ENCODE measurements around the gene AWAT2.

Gene AWAT2, protein sequence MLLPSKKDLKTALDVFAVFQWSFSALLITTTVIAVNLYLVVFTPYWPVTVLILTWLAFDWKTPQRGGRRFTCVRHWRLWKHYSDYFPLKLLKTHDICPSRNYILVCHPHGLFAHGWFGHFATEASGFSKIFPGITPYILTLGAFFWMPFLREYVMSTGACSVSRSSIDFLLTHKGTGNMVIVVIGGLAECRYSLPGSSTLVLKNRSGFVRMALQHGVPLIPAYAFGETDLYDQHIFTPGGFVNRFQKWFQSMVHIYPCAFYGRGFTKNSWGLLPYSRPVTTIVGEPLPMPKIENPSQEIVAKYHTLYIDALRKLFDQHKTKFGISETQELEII

DNA sequence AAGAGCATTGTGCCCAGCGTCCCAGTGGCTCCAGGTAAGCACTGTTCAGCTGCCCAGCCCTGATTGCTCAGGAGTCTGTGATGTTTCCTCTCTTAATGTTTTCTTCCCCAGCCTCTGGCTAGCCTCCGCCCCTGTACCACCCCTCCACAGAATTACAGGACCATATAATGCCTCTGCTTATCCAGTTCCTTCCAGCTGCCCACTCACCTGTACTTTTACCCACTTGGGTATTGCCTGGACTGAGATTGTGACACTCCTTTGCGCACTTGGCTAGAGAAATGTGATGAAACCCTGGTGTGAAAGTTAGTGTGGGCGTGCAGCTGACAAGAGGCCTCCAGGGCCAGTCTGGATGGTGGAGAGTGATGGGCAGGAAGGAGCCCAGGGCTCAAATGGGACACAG, at the start of gene AWAT2:
Gene AWAT2, minus strand, starts transcription at position 14 of the 400 bp plus-strand sequence. Its CDS starts 6 bp downstream, at position 8.
- no peak within 1 kb of the TSS for H3K4me2 ChIP-seq (ENCODE audit: low read depth, low read length, poor library complexity, severe bottlenecking)
- H3K27me3 ChIP-seq (ENCODE audit: low read length): no peaks in the 10 kb centered on the region
- H3K9me2 ChIP-seq (replicated peaks; ENCODE audit: insufficient read depth, low read length): no peaks in the 10 kb centered on the region
- H3K4me3 ChIP-seq (ENCODE audit: insufficient read depth, low read length, poor library complexity, severe bottlenecking): no peak within 1 kb of the TSS
- H2AFZ ChIP-seq (ENCODE audit: low read depth, low read length, severe bottlenecking): no peak within 1 kb of the TSS
- no peaks in the 10 kb centered on the region for H3K9me3 ChIP-seq (ENCODE audit: insufficient read depth, low read length)
- H3K36me3 ChIP-seq (ENCODE audit: low read length): no peaks in the 10 kb centered on the region
- TF ChIP-seq, protein P1, sequence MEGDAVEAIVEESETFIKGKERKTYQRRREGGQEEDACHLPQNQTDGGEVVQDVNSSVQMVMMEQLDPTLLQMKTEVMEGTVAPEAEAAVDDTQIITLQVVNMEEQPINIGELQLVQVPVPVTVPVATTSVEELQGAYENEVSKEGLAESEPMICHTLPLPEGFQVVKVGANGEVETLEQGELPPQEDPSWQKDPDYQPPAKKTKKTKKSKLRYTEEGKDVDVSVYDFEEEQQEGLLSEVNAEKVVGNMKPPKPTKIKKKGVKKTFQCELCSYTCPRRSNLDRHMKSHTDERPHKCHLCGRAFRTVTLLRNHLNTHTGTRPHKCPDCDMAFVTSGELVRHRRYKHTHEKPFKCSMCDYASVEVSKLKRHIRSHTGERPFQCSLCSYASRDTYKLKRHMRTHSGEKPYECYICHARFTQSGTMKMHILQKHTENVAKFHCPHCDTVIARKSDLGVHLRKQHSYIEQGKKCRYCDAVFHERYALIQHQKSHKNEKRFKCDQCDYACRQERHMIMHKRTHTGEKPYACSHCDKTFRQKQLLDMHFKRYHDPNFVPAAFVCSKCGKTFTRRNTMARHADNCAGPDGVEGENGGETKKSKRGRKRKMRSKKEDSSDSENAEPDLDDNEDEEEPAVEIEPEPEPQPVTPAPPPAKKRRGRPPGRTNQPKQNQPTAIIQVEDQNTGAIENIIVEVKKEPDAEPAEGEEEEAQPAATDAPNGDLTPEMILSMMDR (IDR thresholded peaks at IDR 0.05; ENCODE audit: insufficient read depth, low read length, poor library complexity, severe bottlenecking): no peak
- no peak for TF ChIP-seq EZH2phosphoT487 (conservative IDR thresholded peaks at IDR 0.05; ENCODE audit: low read length)
- no peak within 1 kb of the TSS for H3K27ac ChIP-seq (ENCODE audit: low read depth, low read length)
- H4K20me1 ChIP-seq (ENCODE audit: low read depth, low read length): no peaks in the 10 kb centered on the region
- H3F3A ChIP-seq (ENCODE audit: insufficient read depth): no peaks in the 10 kb centered on the region
- H3K79me2 ChIP-seq (ENCODE audit: insufficient read depth, low read length): no peaks in the 10 kb centered on the region
- no peak within 1 kb of the TSS for H3K9ac ChIP-seq (ENCODE audit: low read length)

DNA sequence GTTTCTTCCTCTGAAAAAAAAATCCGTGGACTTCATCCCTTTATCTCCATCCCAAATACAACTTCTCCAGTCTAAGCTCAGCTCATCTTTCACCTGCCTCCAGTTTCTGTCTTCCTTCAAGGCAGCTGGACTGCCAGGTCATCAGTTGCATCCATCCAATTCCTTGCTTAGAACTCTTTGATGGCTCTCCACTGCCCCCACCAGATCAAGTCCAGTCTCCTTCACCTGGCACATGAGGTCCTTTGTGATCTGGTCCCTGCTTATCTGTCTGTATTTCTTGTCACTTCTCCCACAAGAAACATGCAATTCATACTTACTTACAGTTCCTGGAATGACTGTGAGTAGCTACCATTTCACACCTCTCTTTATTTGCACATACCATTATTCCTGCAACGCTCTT, 46.3 kb upstream of the AWAT2 start:
- no peaks in the 10 kb centered on the region for H3K9me2 ChIP-seq (replicated peaks; ENCODE audit: insufficient read depth, low read length)
- H3K36me3 ChIP-seq (ENCODE audit: low read length): no peaks in the 10 kb centered on the region
- H3K27me3 ChIP-seq (ENCODE audit: low read length): no peaks in the 10 kb centered on the region
- H4K20me1 ChIP-seq (ENCODE audit: low read depth, low read length): no peaks in the 10 kb centered on the region
- no peaks in the 10 kb centered on the region for H3K9me3 ChIP-seq (ENCODE audit: insufficient read depth, low read length)
- no peak overlapping the region for H3K4me2 ChIP-seq (ENCODE audit: low read depth, low read length, poor library complexity, severe bottlenecking)
- H3K27ac ChIP-seq (ENCODE audit: low read depth, low read length): no peak overlapping the region
- no peak overlapping the region for H2AFZ ChIP-seq (ENCODE audit: low read depth, low read length, severe bottlenecking)
- no peak for TF ChIP-seq EZH2phosphoT487 (conservative IDR thresholded peaks at IDR 0.05; ENCODE audit: low read length)
- TF ChIP-seq, protein P1 (IDR thresholded peaks at IDR 0.05; ENCODE audit: insufficient read depth, low read length, poor library complexity, severe bottlenecking): no peak
- no peak overlapping the region for H3K4me3 ChIP-seq (ENCODE audit: insufficient read depth, low read length, poor library complexity, severe bottlenecking)
- no peaks in the 10 kb centered on the region for H3F3A ChIP-seq (ENCODE audit: insufficient read depth)
- H3K79me2 ChIP-seq (ENCODE audit: insufficient read depth, low read length): no peaks in the 10 kb centered on the region
- no peak overlapping the region for H3K9ac ChIP-seq (ENCODE audit: low read length)

DNA sequence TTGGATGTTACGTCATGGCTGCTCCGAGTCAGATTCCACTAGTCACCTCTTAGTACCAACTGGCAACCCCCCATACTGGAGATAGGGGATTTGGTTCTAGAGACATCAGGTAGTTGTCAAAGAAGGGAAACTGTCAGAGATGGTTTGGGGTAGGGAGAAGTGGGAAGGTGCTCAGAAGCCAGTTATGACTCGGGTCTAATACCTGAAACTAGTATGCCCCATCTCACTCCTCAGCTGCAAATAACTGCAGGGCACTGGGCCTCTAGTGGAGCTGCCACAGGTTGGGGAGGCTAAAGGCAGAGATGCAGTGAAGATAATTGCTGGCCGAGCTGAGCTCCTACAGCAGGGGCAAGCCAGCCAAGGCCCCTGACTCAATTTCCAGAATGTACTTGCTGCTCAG, 42.5 kb upstream of the AWAT2 start:
- H3K9me2 ChIP-seq (replicated peaks; ENCODE audit: insufficient read depth, low read length): no peaks in the 10 kb centered on the region
- H3K4me3 ChIP-seq (ENCODE audit: insufficient read depth, low read length, poor library complexity, severe bottlenecking): no peak overlapping the region
- no peaks in the 10 kb centered on the region for H3K27me3 ChIP-seq (ENCODE audit: low read length)
- no peaks in the 10 kb centered on the region for H4K20me1 ChIP-seq (ENCODE audit: low read depth, low read length)
- H3K36me3 ChIP-seq (ENCODE audit: low read length): no peaks in the 10 kb centered on the region
- H3K4me2 ChIP-seq (ENCODE audit: low read depth, low read length, poor library complexity, severe bottlenecking): no peak overlapping the region
- no peaks in the 10 kb centered on the region for H3K79me2 ChIP-seq (ENCODE audit: insufficient read depth, low read length)
- TF ChIP-seq, protein P1 (IDR thresholded peaks at IDR 0.05; ENCODE audit: insufficient read depth, low read length, poor library complexity, severe bottlenecking): no peak
- TF ChIP-seq EZH2phosphoT487 (conservative IDR thresholded peaks at IDR 0.05; ENCODE audit: low read length): no peak
- H3F3A ChIP-seq (ENCODE audit: insufficient read depth): no peaks in the 10 kb centered on the region
- no peak overlapping the region for H2AFZ ChIP-seq (ENCODE audit: low read depth, low read length, severe bottlenecking)
- H3K9ac ChIP-seq (ENCODE audit: low read length): no peak overlapping the region
- no peak overlapping the region for H3K27ac ChIP-seq (ENCODE audit: low read depth, low read length)
- H3K9me3 ChIP-seq (ENCODE audit: insufficient read depth, low read length): no peaks in the 10 kb centered on the region
